ENCODE data around the gene YAP1.

YAP1 gene

GRCh38 chr11:102120437-102120973 is 10.3 kb downstream of the YAP1 start (continued):
- TF ChIP-seq ZNF280C (tag by site-specific recombination; IDR thresholded peaks at IDR 0.05) (no peak), ZNF777 (tag by site-specific recombination; IDR thresholded peaks at IDR 0.05; ENCODE audit: borderline replicate concordance) (no peak), ZNF629 (tag by site-specific recombination; IDR thresholded peaks at IDR 0.05) (no peak), ZNF791 (tag by site-specific recombination; IDR thresholded peaks at IDR 0.05) (no peak), GLIS1 (tag by site-specific recombination; IDR thresholded peaks at IDR 0.05) (peak; percentile 78), ZIC2 (tag by site-specific recombination; IDR thresholded peaks at IDR 0.05) (peak; percentile 37; the same call in 1 of the 2 replicates), ZNF544 (tag by site-specific recombination; IDR thresholded peaks at IDR 0.05) (no peak), ZNF747 (tag by site-specific recombination; IDR thresholded peaks at IDR 0.05) (no peak), TRIM28 (IDR thresholded peaks at IDR 0.05; ENCODE audit: borderline replicate concordance, low read length) (peak; percentile 45; the same call in 1 of the 2 replicates), ZNF518A (tag by site-specific recombination; conservative IDR thresholded peaks at IDR 0.05; ENCODE audit: low read depth) (no peak), YY2 (tag by site-specific recombination; IDR thresholded peaks at IDR 0.05) (no peak), YY1 (tag by site-specific recombination; IDR thresholded peaks at IDR 0.05) (no peak), ZNF169 (tag by site-specific recombination; IDR thresholded peaks at IDR 0.05) (no peak), TCF7L2 (IDR thresholded peaks at IDR 0.05; ENCODE audit: borderline replicate concordance, low read depth, low read length) (peak; percentile 61; the same call in 1 of the 2 replicates), ZNF664 (tag by site-specific recombination; IDR thresholded peaks at IDR 0.05) (no peak), ZNF660 (tag by site-specific recombination; IDR thresholded peaks at IDR 0.05) (no peak), ZSCAN16 (tag by site-specific recombination; IDR thresholded peaks at IDR 0.05) (no peak), ZNF623 (tag by site-specific recombination; IDR thresholded peaks at IDR 0.05) (no peak), HOXA7 (CRISPR knock-in tag; IDR thresholded peaks at IDR 0.05; ENCODE audit: borderline replicate concordance) (no peak), ZNF530 (tag by site-specific recombination; IDR thresholded peaks at IDR 0.05; ENCODE audit: low read depth) (no peak), ZNF350 (tag by site-specific recombination; IDR thresholded peaks at IDR 0.05) (no peak), ZNF184 (tag by site-specific recombination; IDR thresholded peaks at IDR 0.05) (no peak), ZNF561 (tag by site-specific recombination; IDR thresholded peaks at IDR 0.05; ENCODE audit: borderline replicate concordance) (no peak), WT1 (tag by site-specific recombination; IDR thresholded peaks at IDR 0.05) (peak; percentile 55), ZNF792 (tag by site-specific recombination; IDR thresholded peaks at IDR 0.05) (no peak), ZNF529 (tag by site-specific recombination; IDR thresholded peaks at IDR 0.05; ENCODE audit: insufficient replicate concordance) (no peak), ZNF223 (tag by site-specific recombination; IDR thresholded peaks at IDR 0.05) (no peak), ZNF239 (tag by site-specific recombination; IDR thresholded peaks at IDR 0.05) (no peak), ZBTB17 (tag by site-specific recombination; IDR thresholded peaks at IDR 0.05) (no peak; the same call in 1 of the 2 replicates), ZNF677 (tag by site-specific recombination; IDR thresholded peaks at IDR 0.05) (no peak), ZNF214 (tag by site-specific recombination; IDR thresholded peaks at IDR 0.05; ENCODE audit: borderline replicate concordance) (no peak), ZNF560 (tag by site-specific recombination; IDR thresholded peaks at IDR 0.05; ENCODE audit: borderline replicate concordance) (no peak), ZNF311 (tag by site-specific recombination; IDR thresholded peaks at IDR 0.05; ENCODE audit: borderline replicate concordance) (no peak), ZBTB48 (tag by site-specific recombination; IDR thresholded peaks at IDR 0.05) (no peak)
- TF ChIP-seq, protein P1, sequence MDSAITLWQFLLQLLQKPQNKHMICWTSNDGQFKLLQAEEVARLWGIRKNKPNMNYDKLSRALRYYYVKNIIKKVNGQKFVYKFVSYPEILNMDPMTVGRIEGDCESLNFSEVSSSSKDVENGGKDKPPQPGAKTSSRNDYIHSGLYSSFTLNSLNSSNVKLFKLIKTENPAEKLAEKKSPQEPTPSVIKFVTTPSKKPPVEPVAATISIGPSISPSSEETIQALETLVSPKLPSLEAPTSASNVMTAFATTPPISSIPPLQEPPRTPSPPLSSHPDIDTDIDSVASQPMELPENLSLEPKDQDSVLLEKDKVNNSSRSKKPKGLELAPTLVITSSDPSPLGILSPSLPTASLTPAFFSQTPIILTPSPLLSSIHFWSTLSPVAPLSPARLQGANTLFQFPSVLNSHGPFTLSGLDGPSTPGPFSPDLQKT (IDR thresholded peaks at IDR 0.05; ENCODE audit: borderline replicate concordance, low read depth, low read length) = no peak

Data from HEK293 (cell line).